Measurements from ENCODE around the gene TOMM40.
A peak's percentile ranks its signal among the peaks of the same experiment; 100 is the strongest.
"Not testable (repeated sequence)": the region's sequence is repeated elsewhere in the genome, so short reads cannot be mapped to it uniquely, and the experiment has no call there.

TOMM40 gene

GRCh38 chr19:44871809-44872208 is 19.2 kb upstream of the TOMM40 start:
- no peak for DNase-seq (ENCODE audit: low read depth)

- DNase-seq (ENCODE audit: low read depth) = no peak
Measured at GRCh38 chr19:44872661-44873060, 18.4 kb upstream of the TOMM40 start.

- DNase-seq (ENCODE audit: low read depth) = no peak
Measured at GRCh38 chr19:44874317-44874716, 16.7 kb upstream of the TOMM40 start.

GRCh38 chr19:44875666-44876451 is 15.2 kb upstream of the TOMM40 start:
- DNase-seq (ENCODE audit: low read depth) = no peak

- DNase-seq (ENCODE audit: low read depth) = no peak
Measured at GRCh38 chr19:44876930-44877535, 14.0 kb upstream of the TOMM40 start.

GRCh38 chr19:44878120-44878865 is 12.8 kb upstream of the TOMM40 start:
- DNase-seq (ENCODE audit: low read depth) = no peak

GRCh38 chr19:44879309-44880065 is 11.6 kb upstream of the TOMM40 start:
- no peak for DNase-seq (ENCODE audit: low read depth)

GRCh38 chr19:44882063-44882462 is 9.0 kb upstream of the TOMM40 start:
- no peak for DNase-seq (ENCODE audit: low read depth)

- not testable (repeated sequence) for DNase-seq (ENCODE audit: low read depth)
Measured at GRCh38 chr19:44882619-44883397, 8.2 kb upstream of the TOMM40 start.

- no peak for DNase-seq (ENCODE audit: low read depth)
Measured at GRCh38 chr19:44883922-44884321, 7.1 kb upstream of the TOMM40 start.

GRCh38 chr19:44884566-44884965 is 6.5 kb upstream of the TOMM40 start:
- DNase-seq (ENCODE audit: low read depth) = no peak

- DNase-seq (ENCODE audit: low read depth) = no peak
Measured at GRCh38 chr19:44886141-44886540, 4.9 kb upstream of the TOMM40 start.

GRCh38 chr19:44887648-44888047 is 3.4 kb upstream of the TOMM40 start:
- no peak for DNase-seq (ENCODE audit: low read depth)

- not testable (repeated sequence) for DNase-seq (ENCODE audit: low read depth)
Measured at GRCh38 chr19:44888335-44888734, 2.7 kb upstream of the TOMM40 start.

- no peak for DNase-seq (ENCODE audit: low read depth)
Measured at GRCh38 chr19:44889830-44890365, 1.2 kb upstream of the TOMM40 start.

- peak; percentile 100 for DNase-seq (ENCODE audit: low read depth)
Measured at GRCh38 chr19:44890366-44891015, 563 bp upstream of the TOMM40 start.

- no peak for DNase-seq (ENCODE audit: low read depth)
Measured at GRCh38 chr19:44892932-44893331, 1.9 kb downstream of the TOMM40 start.

GRCh38 chr19:44893332-44894051 is 2.4 kb downstream of the TOMM40 start:
- DNase-seq (ENCODE audit: low read depth) = no peak

- DNase-seq (ENCODE audit: low read depth) = no peak
Measured at GRCh38 chr19:44894052-44894400, 3.0 kb downstream of the TOMM40 start.

GRCh38 chr19:44894946-44895345 is 3.9 kb downstream of the TOMM40 start:
- DNase-seq (ENCODE audit: low read depth) = no peak

Measured in T-helper 22 cell (primary cell).